ENCODE data around the gene THBS3. TPM values are rescaled to one million over a fixed set of nuclear protein-coding genes. Genes with fewer than 3 reads are reported as not detected.
"Not testable (repeated sequence)": the region's sequence is repeated elsewhere in the genome, so short reads cannot be mapped to it uniquely, and the experiment has no call there.

THBS3 gene
- polyA plus RNA-seq, 1 donor from 2014 or later = 1.4 TPM

DNA sequence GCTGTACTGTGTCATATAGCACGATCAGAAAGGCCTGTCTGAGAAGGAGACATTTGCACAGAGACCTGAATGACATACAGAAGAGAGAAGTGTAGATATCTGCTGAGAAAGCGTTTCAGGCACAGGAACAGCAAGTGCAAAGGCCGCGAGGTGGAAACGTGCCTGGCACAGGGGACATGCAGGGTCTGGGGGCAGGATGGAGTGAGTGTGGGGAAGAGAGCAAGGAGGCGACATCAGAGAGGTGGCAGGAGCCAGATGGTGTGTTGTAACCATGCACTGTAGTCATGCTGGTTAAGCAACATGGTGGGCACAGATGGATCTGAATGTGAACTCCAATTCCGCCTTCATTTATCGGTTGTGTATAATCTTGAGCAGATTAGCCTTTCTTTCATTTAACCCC is 47.6 kb downstream of the THBS3 start:
- H3K27ac Mint-ChIP-seq = no peak overlapping the region
- no peaks in the 10 kb centered on the region for H3K9me3 Mint-ChIP-seq
- no peak overlapping the region for H3K4me3 Mint-ChIP-seq
- H3K27me3 Mint-ChIP-seq = no peaks in the 10 kb centered on the region
- H3K36me3 Mint-ChIP-seq = no peaks in the 10 kb centered on the region
- H3K4me1 Mint-ChIP-seq = no peaks in the 10 kb centered on the region

DNA sequence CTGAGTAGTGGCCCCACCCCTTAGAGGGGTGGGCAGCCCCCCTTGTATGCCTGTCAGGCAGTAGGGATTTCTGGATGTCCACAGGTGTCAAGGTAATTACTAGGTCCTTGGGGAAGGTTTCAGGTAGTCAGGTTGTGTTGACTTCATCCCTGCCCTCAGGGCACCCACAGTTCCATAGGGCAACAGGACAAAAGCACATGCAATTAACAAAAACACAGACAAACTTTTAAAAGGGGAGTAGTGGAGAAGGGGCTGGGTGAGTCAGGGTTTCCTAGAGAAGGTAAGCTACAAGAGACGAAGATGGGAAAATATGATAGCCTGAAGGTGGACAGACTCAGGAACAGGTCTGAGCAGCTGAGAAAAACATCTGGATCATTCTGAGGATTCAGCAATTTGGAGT is 48.7 kb downstream of the THBS3 start:
- H3K27ac Mint-ChIP-seq = no peak overlapping the region
- no peak overlapping the region for H3K4me3 Mint-ChIP-seq
- no peaks in the 10 kb centered on the region for H3K27me3 Mint-ChIP-seq
- H3K9me3 Mint-ChIP-seq = no peaks in the 10 kb centered on the region
- no peaks in the 10 kb centered on the region for H3K4me1 Mint-ChIP-seq
- no peaks in the 10 kb centered on the region for H3K36me3 Mint-ChIP-seq

DNA sequence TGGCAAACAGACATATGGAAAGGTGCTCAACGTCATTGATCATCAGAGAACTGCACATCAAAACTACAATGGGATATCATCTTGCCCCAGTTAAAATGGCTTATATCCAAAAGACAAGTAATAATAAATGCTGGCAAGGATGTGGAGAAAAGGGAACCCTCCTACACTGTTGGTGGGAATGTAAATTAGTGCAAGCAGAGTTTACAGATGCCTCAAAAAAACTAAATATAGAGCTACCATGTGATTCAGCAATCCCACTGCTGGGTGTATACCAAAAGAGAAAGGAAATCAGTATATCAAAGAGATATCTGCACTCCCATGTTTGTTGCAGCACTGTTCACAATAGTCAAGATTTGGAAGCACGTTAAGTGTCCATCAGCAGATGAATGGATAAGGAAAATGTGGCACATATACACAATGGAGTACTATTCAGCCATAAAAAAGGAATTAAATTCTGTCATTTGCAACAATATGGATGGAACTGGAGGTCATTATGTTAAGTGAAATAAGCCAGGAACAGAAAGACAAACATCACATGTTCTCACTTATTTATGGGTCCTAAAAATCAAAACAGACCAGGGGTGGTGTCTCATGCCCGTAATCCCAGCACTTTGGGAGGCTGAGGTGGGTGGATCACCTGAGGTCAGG is 51.6 kb downstream of the THBS3 start:
- H3K36me3 Mint-ChIP-seq, H3K27ac Mint-ChIP-seq, H3K4me3 Mint-ChIP-seq, H3K27me3 Mint-ChIP-seq, H3K4me1 Mint-ChIP-seq, H3K9me3 Mint-ChIP-seq: not testable (repeated sequence)

Other genes with a start within 250 kb of the THBS3 start
- 42.5 TPM for gene PYGO2, start 246.1 kb downstream of the THBS3 start, polyA plus RNA-seq
- 35.7 TPM for gene SHC1, start 237.2 kb downstream of the THBS3 start, polyA plus RNA-seq
- 102 TPM for gene CKS1B, start 233.2 kb downstream of the THBS3 start, polyA plus RNA-seq
- 57.6 TPM for gene FLAD1, start 224.6 kb downstream of the THBS3 start, polyA plus RNA-seq
- gene LENEP, start 214.3 kb downstream of the THBS3 start, polyA plus RNA-seq = not detected
- 7.7 TPM for gene ZBTB7B, start 205.1 kb downstream of the THBS3 start, polyA plus RNA-seq
- not detected for gene DCST2, start 174.1 kb downstream of the THBS3 start, polyA plus RNA-seq
- gene DCST1, start 174.1 kb downstream of the THBS3 start, polyA plus RNA-seq = not detected
- gene ADAM15, start 156.6 kb downstream of the THBS3 start, polyA plus RNA-seq = 8.0 TPM
- gene EFNA4, start 144.2 kb downstream of the THBS3 start, polyA plus RNA-seq = 8.5 TPM
- gene EFNA3, start 129.1 kb downstream of the THBS3 start, polyA plus RNA-seq = 1.3 TPM
- not detected for gene EFNA1, start 80.0 kb downstream of the THBS3 start, polyA plus RNA-seq
- 72.9 TPM for gene SLC50A1, start 72.0 kb downstream of the THBS3 start, polyA plus RNA-seq
- gene DPM3, start 67.4 kb downstream of the THBS3 start, polyA plus RNA-seq = 83.9 TPM
- 420 TPM for gene KRTCAP2, start 34.6 kb downstream of the THBS3 start, polyA plus RNA-seq
- gene TRIM46, start 34.0 kb downstream of the THBS3 start, polyA plus RNA-seq = 0.14 TPM
- 41.7 TPM for gene MTX1, start 798 bp upstream of the THBS3 start, polyA plus RNA-seq
- gene ENTREP3, start 47.6 kb upstream of the THBS3 start, polyA plus RNA-seq = 1.7 TPM
- 144 TPM for gene SCAMP3, start 54.5 kb upstream of the THBS3 start, polyA plus RNA-seq
- 19.7 TPM for gene CLK2, start 65.6 kb upstream of the THBS3 start, polyA plus RNA-seq
- gene HCN3, start 69.6 kb upstream of the THBS3 start, polyA plus RNA-seq = 2.3 TPM
- not detected for gene PKLR, start 93.5 kb upstream of the THBS3 start, polyA plus RNA-seq
- gene FDPS, start 101.0 kb upstream of the THBS3 start, polyA plus RNA-seq = 120 TPM
- 8.9 TPM for gene RUSC1, start 113.0 kb upstream of the THBS3 start, polyA plus RNA-seq

All from IgD-negative memory B cell (primary cell).